Activated CD8-positive, alpha-beta memory T cell treated with anti-CD3 and anti-CD28 coated beads for 36 hours (primary cell): ENCODE results near the gene TAF1B. TPM values are rescaled to one million over a fixed set of nuclear protein-coding genes. Genes with fewer than 3 reads are reported as not detected.
"Not testable (repeated sequence)": the region's sequence is repeated elsewhere in the genome, so short reads cannot be mapped to it uniquely, and the experiment has no call there.

ENCODE experiments used
- CTCF ChIA-PET: fragments of 350-600 bp; sonication (Branson Sonifier 250); formaldehyde crosslinking; loops from one replicate; lab custom pipeline; 2021; ENCODE audit warnings: antibody characterized with exemption; lab: Charles Lee
- POLR2A ChIA-PET: fragments of 350-600 bp; sonication (Branson Sonifier 250); formaldehyde crosslinking; loops from one replicate; lab custom pipeline; 2021; ENCODE audit warnings: antibody characterized with exemption; lab: Charles Lee
- total RNA-seq, 2 experiments: library from RNA; stranded (reverse); gene quantifications; one replicate each; pipeline ENCODE4 v1.2.3, GENCODE V29; 2021

The TAF1B gene
- total RNA-seq, 2 experiments from 2014 or later: 23.5 to 24.2 TPM

- POLR2A ChIA-PET: no interaction called here
- CTCF ChIA-PET: no interaction called here
Measured at GRCh38 chr2:9821805-9822445, 21.3 kb upstream of the TAF1B start.

- ChIA-PET POLR2A (no interaction called here), CTCF (no interaction called here)
Measured at GRCh38 chr2:9824441-9824840, 18.8 kb upstream of the TAF1B start.

GRCh38 chr2:9824956-9825720 is 18.1 kb upstream of the TAF1B start:
- CTCF ChIA-PET: no interaction called here

GRCh38 chr2:9826208-9826607 is 17.1 kb upstream of the TAF1B start:
- POLR2A ChIA-PET: no interaction called here
- CTCF ChIA-PET: no interaction called here

More at GRCh38 chr2:9824956-9825720, 18.1 kb upstream of the TAF1B start:
- POLR2A ChIA-PET: no interaction called here

GRCh38 chr2:9830685-9831410 is 12.4 kb upstream of the TAF1B start:
- ChIA-PET POLR2A (no interaction called here), CTCF (interaction anchor here (1.4 kb wide), 2 partner anchors 14 to 17 kb away, joined by 3 read pairs; no protein-coding TSS in a partner anchor)

GRCh38 chr2:9831670-9832069 is 11.6 kb upstream of the TAF1B start:
- ChIA-PET CTCF (interaction anchor here (1.4 kb wide), 1 partner anchor 17 kb away, joined by 3 read pairs; no protein-coding TSS in a partner anchor), POLR2A (no interaction called here)

- CTCF ChIA-PET: no interaction called here
- POLR2A ChIA-PET: no interaction called here
Measured at GRCh38 chr2:9832586-9832985, 10.7 kb upstream of the TAF1B start.

- CTCF ChIA-PET, POLR2A ChIA-PET: not testable (repeated sequence)
Measured at GRCh38 chr2:9835068-9835467, 8.2 kb upstream of the TAF1B start.

- POLR2A ChIA-PET: no interaction called here
- CTCF ChIA-PET: no interaction called here
Measured at GRCh38 chr2:9836074-9836473, 7.2 kb upstream of the TAF1B start.

GRCh38 chr2:9836517-9836916 is 6.8 kb upstream of the TAF1B start:
- ChIA-PET CTCF (interaction anchor here (0.5 kb wide), 1 partner anchor 185 kb away, joined by 3 read pairs; no protein-coding TSS in a partner anchor), POLR2A (no interaction called here)

- CTCF ChIA-PET: interaction anchor here (0.7 kb wide), 2 partner anchors 116 to 142 kb away, joined by 3 read pairs; no protein-coding TSS in a partner anchor
- POLR2A ChIA-PET: interaction anchor here (0.6 kb wide), 1 partner anchor 20 kb away, joined by 3 read pairs; no protein-coding TSS in a partner anchor
Measured at GRCh38 chr2:9837451-9837850, 5.8 kb upstream of the TAF1B start.

- ChIA-PET POLR2A (no interaction called here), CTCF (no interaction called here)
Measured at GRCh38 chr2:9838391-9838790, 4.9 kb upstream of the TAF1B start.

- ChIA-PET CTCF (interaction anchor here (1.1 to 2.8 kb wide), 5 partner anchors 26 to 287 kb away, joined by 3 to 10 read pairs (median 5); partner anchors contain the start of gene ADAM17), POLR2A (interaction anchor here (1.3 to 1.5 kb wide), 3 partner anchors 72 to 605 kb away, joined by 3 to 7 read pairs (median 6); partner anchors contain the start of genes KLF11 and ODC1)
Measured at GRCh38 chr2:9842487-9843228, 616 bp upstream of the TAF1B start.

- CTCF ChIA-PET: interaction anchor here (0.7 to 2.8 kb wide), 9 partner anchors 13 to 288 kb away, joined by 3 to 10 read pairs (median 3); partner anchors contain the start of gene ADAM17
- POLR2A ChIA-PET: interaction anchor here (0.6 to 1.5 kb wide), 9 partner anchors 52 to 1161 kb away, joined by 3 to 7 read pairs (median 3); partner anchors contain the start of genes KLF11 and ODC1
Measured at GRCh38 chr2:9844036-9844483, 786 bp downstream of the TAF1B start.

- POLR2A ChIA-PET: interaction anchor here (0.6 to 0.9 kb wide), 2 partner anchors 51 to 78 kb away, joined by 3 to 4 read pairs; no protein-coding TSS in a partner anchor
- CTCF ChIA-PET: interaction anchor here (1.0 to 2.8 kb wide), 4 partner anchors 14 to 44 kb away, joined by 3 to 10 read pairs (median 3); no protein-coding TSS in a partner anchor
Measured at GRCh38 chr2:9844576-9844975, 1.3 kb downstream of the TAF1B start.

- ChIA-PET POLR2A (no interaction called here), CTCF (no interaction called here)
Measured at GRCh38 chr2:9846554-9846953, 3.3 kb downstream of the TAF1B start.

- CTCF ChIA-PET: no interaction called here
Measured at GRCh38 chr2:9847140-9847539, 3.9 kb downstream of the TAF1B start.

GRCh38 chr2:9852881-9853280 is 9.6 kb downstream of the TAF1B start:
- CTCF ChIA-PET: no interaction called here

More at GRCh38 chr2:9847140-9847539, 3.9 kb downstream of the TAF1B start:
- POLR2A ChIA-PET: no interaction called here

More at GRCh38 chr2:9852881-9853280, 9.6 kb downstream of the TAF1B start:
- POLR2A ChIA-PET: no interaction called here
